Stimulated activated CD4-positive, alpha-beta T cell treated with anti-CD3 and anti-CD28 coated beads, Interleukin-12 subunit alpha, Interleukin-12 subunit beta, amount 100 ng/mL, for 4 hours (primary cell): ENCODE results near the gene GPC5.
A peak's percentile ranks its signal among the peaks of the same experiment; 100 is the strongest.
"Not testable (repeated sequence)": the region's sequence is repeated elsewhere in the genome, so short reads cannot be mapped to it uniquely, and the experiment has no call there.

Experiments used
- DNase-seq: peaks from one replicate; pipeline ENCODE4 v3.0.0-alpha.2; 2020

GPC5 gene

DNA sequence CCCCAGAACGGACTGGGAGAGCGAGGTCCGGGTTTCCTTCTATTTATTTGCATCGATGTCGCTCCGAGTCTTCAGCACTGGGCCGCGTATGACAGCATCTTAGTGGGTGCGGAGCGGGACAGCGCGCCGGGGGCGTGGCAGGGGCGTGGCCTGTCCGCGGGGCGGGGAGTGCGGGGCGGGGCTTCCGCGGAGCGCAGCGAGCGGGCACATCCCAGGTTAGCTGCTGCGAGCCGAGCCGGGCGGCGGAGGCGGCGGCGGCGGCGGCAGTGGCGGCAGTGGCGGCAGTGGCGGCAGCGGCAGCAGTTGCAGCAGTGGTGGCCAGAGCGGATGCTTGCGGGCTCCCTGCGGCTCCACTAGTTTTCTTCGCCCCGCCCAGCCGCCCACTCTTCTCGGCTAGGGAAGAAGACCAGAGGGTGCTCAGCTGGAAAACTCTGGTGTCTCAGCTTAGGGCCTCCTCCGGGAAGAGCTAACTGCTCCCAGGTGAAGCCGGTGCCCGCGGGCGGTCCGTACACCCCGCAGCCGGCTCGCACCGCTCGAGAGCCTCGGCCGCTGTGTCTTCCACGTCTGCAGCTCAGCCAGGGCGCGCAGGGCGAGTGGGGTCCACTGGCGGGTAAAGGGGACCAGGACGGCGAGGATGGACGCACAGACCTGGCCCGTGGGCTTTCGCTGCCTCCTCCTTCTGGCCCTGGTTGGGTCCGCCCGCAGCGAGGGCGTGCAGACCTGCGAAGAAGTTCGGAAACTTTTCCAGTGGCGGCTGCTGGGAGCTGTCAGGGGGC is at the start of gene GPC5:
TSS of gene GPC5 (plus strand) at position 209 of the 776 bp plus-strand sequence.
- peak; percentile 83 for DNase-seq

- peak; percentile 94 for DNase-seq
Measured at GRCh38 chr13:91348906-91349435, 49.5 kb upstream of the GPC5 start.

- no peak for DNase-seq
Measured at GRCh38 chr13:91349992-91350911, 48.2 kb upstream of the GPC5 start.

- DNase-seq = no peak
Measured at GRCh38 chr13:91351123-91351522, 47.3 kb upstream of the GPC5 start.

- no peak for DNase-seq
Measured at GRCh38 chr13:91351980-91352379, 46.4 kb upstream of the GPC5 start.

DNA sequence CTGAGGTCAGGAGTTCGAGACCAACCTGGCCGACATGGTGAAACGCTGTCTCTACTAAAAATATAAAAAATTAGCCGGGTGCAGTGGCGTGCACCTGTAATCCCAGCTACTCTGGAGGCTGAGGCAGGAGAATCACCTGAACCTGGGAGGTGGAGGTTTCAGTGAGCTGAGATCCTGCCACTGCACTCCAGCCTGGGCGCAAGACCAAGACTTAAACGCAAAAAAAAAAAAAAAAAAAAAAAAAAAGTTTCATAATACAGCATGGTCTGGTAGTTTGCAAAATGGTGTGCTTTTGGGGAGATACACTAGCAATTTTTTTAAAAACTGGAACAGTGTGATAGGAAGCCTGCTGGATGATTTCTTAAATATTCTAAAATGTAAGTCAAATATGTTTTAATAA is 45.5 kb upstream of the GPC5 start:
- not testable (repeated sequence) for DNase-seq

DNA sequence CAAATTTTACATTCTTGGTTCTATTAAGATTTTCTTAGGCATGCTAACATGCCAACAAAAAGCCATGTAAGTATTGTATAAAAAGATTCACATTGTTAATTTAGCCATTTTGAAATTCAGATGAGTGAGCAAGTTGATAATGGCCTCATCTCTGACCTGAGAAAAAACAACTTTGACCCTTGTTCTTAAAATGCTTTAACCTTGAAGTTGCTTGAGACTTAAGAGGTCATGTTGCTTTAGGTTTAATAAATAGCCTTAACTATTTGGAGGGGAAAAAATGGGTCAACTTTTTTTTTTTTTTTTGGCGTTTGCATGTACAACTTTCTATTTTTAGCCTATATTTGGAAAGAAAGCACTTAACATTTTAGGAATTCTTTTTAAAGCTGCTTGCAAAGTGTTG is 44.9 kb upstream of the GPC5 start:
- no peak for DNase-seq

GRCh38 chr13:91355099-91355825 is 43.2 kb upstream of the GPC5 start:
- DNase-seq = no peak

GRCh38 chr13:91355826-91356710 is 42.4 kb upstream of the GPC5 start:
- DNase-seq = no peak

- DNase-seq = no peak
Measured at GRCh38 chr13:91356919-91357612, 41.4 kb upstream of the GPC5 start.

DNA sequence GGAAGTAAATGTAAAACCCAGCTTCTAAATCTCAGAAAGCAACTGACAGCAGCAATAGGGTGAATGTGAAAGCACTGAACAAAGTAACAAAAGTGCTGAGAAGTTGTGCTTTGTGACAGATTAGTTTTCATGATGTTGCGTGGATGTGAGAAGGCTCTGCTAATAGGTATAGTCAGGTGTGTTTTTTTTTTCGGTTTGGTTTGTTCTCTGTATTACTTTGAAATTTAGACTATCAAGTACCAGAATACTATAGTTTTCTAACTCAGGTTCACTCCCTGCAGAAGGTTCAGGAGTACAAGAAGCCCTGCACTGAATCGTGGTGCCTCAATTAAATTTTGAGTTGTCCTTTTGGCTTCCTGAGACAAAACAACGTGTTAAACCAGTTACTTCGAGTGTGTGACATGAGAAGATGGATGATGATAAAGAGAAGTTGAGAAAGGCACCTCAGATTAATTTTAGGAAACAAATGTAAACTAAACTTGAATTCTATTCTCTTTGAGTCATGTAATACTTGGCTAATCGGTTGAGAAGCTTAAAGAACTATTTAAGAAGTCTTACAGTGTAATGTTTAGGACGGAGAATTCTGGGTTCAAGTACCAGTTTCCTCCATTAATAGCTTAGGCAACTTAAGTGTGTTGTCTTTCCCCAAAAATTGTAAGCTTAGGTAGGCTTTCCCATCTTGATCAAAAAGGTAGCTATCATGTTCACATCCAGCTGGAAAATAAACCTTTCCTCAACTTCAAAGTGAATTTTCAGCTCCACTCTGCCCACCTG is 40.6 kb upstream of the GPC5 start:
- DNase-seq = no peak

GRCh38 chr13:91358387-91358782 is 40.0 kb upstream of the GPC5 start:
- no peak for DNase-seq

GRCh38 chr13:91359111-91359510 is 39.3 kb upstream of the GPC5 start:
- DNase-seq = no peak

GRCh38 chr13:91359631-91360030 is 38.8 kb upstream of the GPC5 start:
- DNase-seq = no peak

- no peak for DNase-seq
Measured at GRCh38 chr13:91360246-91360751, 38.1 kb upstream of the GPC5 start.

- DNase-seq = no peak
Measured at GRCh38 chr13:91361755-91362271, 36.6 kb upstream of the GPC5 start.

- DNase-seq = no peak
Measured at GRCh38 chr13:91362908-91363307, 35.5 kb upstream of the GPC5 start.

GRCh38 chr13:91368101-91368500 is 30.3 kb upstream of the GPC5 start:
- DNase-seq = no peak

- no peak for DNase-seq
Measured at GRCh38 chr13:91368676-91369440, 29.6 kb upstream of the GPC5 start.
